SK-N-SH (cell line): ENCODE measurements around the gene KSR2. TPM values are rescaled to one million over a fixed set of nuclear protein-coding genes. Genes with fewer than 3 reads are reported as not detected.

Experiments
- CTCF ChIA-PET: fragments of 300-600, 350-600 bp; formaldehyde crosslinking; extraction: SDS; loops from one replicate; lab custom pipeline; 2021; lab: Yijun Ruan, JAX
- POLR2A ChIA-PET: fragments of 350-600 bp; sonication (Branson Sonifier 250); formaldehyde crosslinking; extraction: SDS; loops from one replicate; lab custom pipeline; 2020; ENCODE audit warnings: antibody characterized with exemption, inconsistent platforms; lab: Yijun Ruan, JAX
- DNase-seq: peaks from one replicate; pipeline ENCODE4 v3.0.0; 2012
- H2AFZ ChIP-seq: fragments of 200-600 bp; sonication (generic); 2 replicates; pipeline ENCODE4 v1.8.1; 2016; ENCODE audit warnings: antibody characterized with exemption, mild to moderate bottlenecking, low read depth
- H3F3A ChIP-seq: fragments of 200-600 bp; sonication (generic); replicated peaks from 2 replicates; pipeline ENCODE3; 2016; ENCODE audit warnings: antibody characterized with exemption, mild to moderate bottlenecking; ENCODE audit not compliant: insufficient read depth
- H3K27ac ChIP-seq, 2 experiments: fragments of 200-500 bp in 1 of 2; fragments of 200-600 bp in 1 of 2; sonication (Bioruptor generic) in 1 of 2; sonication (generic), shearing (Covaris generic) in 1 of 2; 2 replicates each; pipeline versions ENCODE4 v1.5.1 to v1.6.1; 2014 to 2016; ENCODE audit warnings: low read depth in 2 of 2, inconsistent platforms in 1 of 2, low read length in 1 of 2, mild to moderate bottlenecking in 1 of 2, mixed read lengths in 1 of 2
- H3K27me3 ChIP-seq: fragments of 200-600 bp; sonication (generic), shearing (Covaris generic); 2 replicates; pipeline ENCODE4 v1.6.1; 2016; ENCODE audit warnings: mixed run types; ENCODE audit not compliant: insufficient read depth
- H3K36me3 ChIP-seq, 2 experiments: fragments of 200-500 bp in 1 of 2; fragments of 200-600 bp in 1 of 2; sonication (Bioruptor generic) in 1 of 2; sonication (generic) in 1 of 2; replicated peaks in 1 of 2; 2 replicates each; pipeline versions ENCODE3 to v1.5.1; 2014 to 2016; ENCODE audit warnings: low read length in 1 of 2, mild to moderate bottlenecking in 1 of 2; ENCODE audit not compliant: insufficient read depth in 2 of 2, control insufficient read depth in 1 of 2
- H3K4me1 ChIP-seq, 2 experiments: fragments of 200-500 bp in 1 of 2; fragments of 200-600 bp in 1 of 2; sonication (Bioruptor generic) in 1 of 2; sonication (generic), shearing (Covaris generic) in 1 of 2; 2 replicates each; pipeline versions ENCODE4 v1.5.1 to v1.6.1; 2014 to 2016; ENCODE audit warnings: low read depth in 1 of 2, low read length in 1 of 2, mixed run types in 1 of 2; ENCODE audit not compliant: insufficient read depth in 2 of 2, control insufficient read depth in 1 of 2
- H3K4me2 ChIP-seq: fragments of 200-600 bp; sonication (generic), shearing (Covaris generic); 2 replicates; pipeline ENCODE4 v1.6.1; 2017; ENCODE audit warnings: mixed run types
- H3K4me3 ChIP-seq, 2 experiments: fragments of 200-500 bp in 1 of 2; fragments of 200-600 bp in 1 of 2; sonication (Bioruptor generic) in 1 of 2; sonication (generic), shearing (Covaris generic) in 1 of 2; 2 replicates each; pipeline versions ENCODE4 v1.5.1 to v1.8.1; 2014 to 2016; ENCODE audit warnings: low read depth in 2 of 2, inconsistent platforms in 1 of 2, low read length in 1 of 2, mild to moderate bottlenecking in 1 of 2, mixed read lengths in 1 of 2, moderate library complexity in 1 of 2
- H3K79me2 ChIP-seq: fragments of 200-600 bp; sonication (generic); 2 replicates; pipeline ENCODE4 v1.8.1; 2017; ENCODE audit warnings: mild to moderate bottlenecking; ENCODE audit not compliant: insufficient read depth
- H3K9ac ChIP-seq: fragments of 200-600 bp; sonication (generic); 2 replicates; pipeline ENCODE4 v1.6.1; 2017; ENCODE audit warnings: mixed run types
- H3K9me2 ChIP-seq: fragments of 200-600 bp; sonication (generic); 2 replicates; pipeline ENCODE4 v1.6.1; 2017; ENCODE audit warnings: mixed run types
- H3K9me3 ChIP-seq: fragments of 200-600 bp; sonication (generic); 2 replicates; pipeline ENCODE4 v1.6.1; 2017; ENCODE audit warnings: mixed run types, mild to moderate bottlenecking, moderate library complexity
- H4K20me1 ChIP-seq: fragments of 200-600 bp; sonication (generic); 2 replicates; pipeline ENCODE4 v1.6.1; 2017; ENCODE audit warnings: mild to moderate bottlenecking, mixed run types; ENCODE audit not compliant: insufficient read depth
- CHD2 ChIP-seq: fragments of 150-350 bp; IDR thresholded peaks from 2 replicates; pipeline ENCODE4 v1.6.1; 2018; ENCODE audit warnings: low read length; ENCODE audit not compliant: partially characterized antibody
- EP300 ChIP-seq, 2 experiments: IDR thresholded peaks; 2 replicates each; pipeline versions ENCODE4 v1.4.0 to v1.6.1; 2012; ENCODE audit warnings: borderline replicate concordance in 1 of 2, low read depth in 1 of 2, low read length in 1 of 2
- FOSL2 ChIP-seq: IDR thresholded peaks from 2 replicates; pipeline ENCODE4 v1.4.0; 2012; ENCODE audit warnings: low read depth, mild to moderate bottlenecking, moderate library complexity, borderline replicate concordance
- GABPA ChIP-seq: IDR thresholded peaks from 2 replicates; pipeline ENCODE4 v1.4.0; 2012; ENCODE audit warnings: low read depth, mild to moderate bottlenecking
- GATA2 ChIP-seq: sonication (generic); formaldehyde crosslinking; IDR thresholded peaks from 2 replicates; pipeline ENCODE4 v1.5.0; 2020; ENCODE audit warnings: mild to moderate bottlenecking, missing genetic modification reagents
- MEF2A ChIP-seq: IDR thresholded peaks from 2 replicates; pipeline ENCODE4 v1.4.0; 2012; ENCODE audit warnings: low read depth, borderline replicate concordance
- MXI1 ChIP-seq: IDR thresholded peaks from 2 replicates; pipeline ENCODE4 v1.6.1; 2012; ENCODE audit warnings: mild to moderate bottlenecking, low read depth, low read length, improper control_type of control experiment
- NFIC ChIP-seq: IDR thresholded peaks from 2 replicates; pipeline ENCODE4 v1.4.0; 2012; ENCODE audit warnings: borderline replicate concordance
- NRF1 ChIP-seq: IDR thresholded peaks from 2 replicates; pipeline ENCODE4 v1.6.1; 2012; ENCODE audit warnings: low read depth, mild to moderate bottlenecking, low read length
- RAD21 ChIP-seq: IDR thresholded peaks from 2 replicates; pipeline ENCODE4 v1.6.1; 2012; ENCODE audit warnings: mild to moderate bottlenecking, low read length
- RFX5 ChIP-seq: IDR thresholded peaks from 2 replicates; pipeline ENCODE4 v1.6.1; 2012; ENCODE audit warnings: mild to moderate bottlenecking, improper control_type of control experiment, low read length
- RXRA ChIP-seq: IDR thresholded peaks from 2 replicates; pipeline ENCODE4 v1.4.0; 2012; ENCODE audit warnings: low read depth, mild to moderate bottlenecking, borderline replicate concordance
- SMC3 ChIP-seq: IDR thresholded peaks from 2 replicates; pipeline ENCODE4 v1.6.1; 2012; ENCODE audit warnings: low read depth, low read length, improper control_type of control experiment
- TAF1 ChIP-seq: IDR thresholded peaks from 2 replicates; pipeline ENCODE4 v1.6.1; 2012; ENCODE audit warnings: low read depth, mild to moderate bottlenecking, low read length, moderate library complexity, borderline replicate concordance
- TCF12 ChIP-seq: IDR thresholded peaks from 2 replicates; pipeline ENCODE4 v1.4.0; 2012
- WGBS: methylation state at CpG from one replicate; pipeline ENCODE4 v1.1.6; 2017; ENCODE audit warnings: low lambda C conversion rate; 5-methylcytosine and 5-hydroxymethylcytosine counted together
- polyA plus RNA-seq, 3 experiments: library from polyadenylated mRNA; depleted of rRNA; stranded (reverse); fragments of >200 nt; gene quantifications; 2 replicates each; pipeline ENCODE4 v1.2.3, GENCODE V29; 2012
- TF ChIP-seq, protein P1 (sequence below): IDR thresholded peaks from 2 replicates; pipeline ENCODE4 v1.4.0; 2012; ENCODE audit warnings: low read depth
- TF ChIP-seq, protein P2 (sequence below): IDR thresholded peaks from 2 replicates; pipeline ENCODE4 v1.6.1; 2012; ENCODE audit warnings: mild to moderate bottlenecking, low read depth, low read length, moderate library complexity
- TF ChIP-seq, protein P3 (sequence below): fragments of 150-350 bp; IDR thresholded peaks from 2 replicates; pipeline ENCODE4 v1.6.1; 2017; ENCODE audit warnings: antibody characterized with exemption, low read length, low read depth, borderline replicate concordance
- TF ChIP-seq, protein P4 (sequence below): fragments of 200-600 bp; sonication (generic); IDR thresholded peaks from 2 replicates; pipeline ENCODE4 v1.6.1; 2017; ENCODE audit warnings: antibody characterized with exemption, mild to moderate bottlenecking, moderate library complexity

KSR2 gene
- polyA plus RNA-seq, 1 of the 3 experiments (the other 2 are of a cell fraction): 0.12 TPM

DNA sequence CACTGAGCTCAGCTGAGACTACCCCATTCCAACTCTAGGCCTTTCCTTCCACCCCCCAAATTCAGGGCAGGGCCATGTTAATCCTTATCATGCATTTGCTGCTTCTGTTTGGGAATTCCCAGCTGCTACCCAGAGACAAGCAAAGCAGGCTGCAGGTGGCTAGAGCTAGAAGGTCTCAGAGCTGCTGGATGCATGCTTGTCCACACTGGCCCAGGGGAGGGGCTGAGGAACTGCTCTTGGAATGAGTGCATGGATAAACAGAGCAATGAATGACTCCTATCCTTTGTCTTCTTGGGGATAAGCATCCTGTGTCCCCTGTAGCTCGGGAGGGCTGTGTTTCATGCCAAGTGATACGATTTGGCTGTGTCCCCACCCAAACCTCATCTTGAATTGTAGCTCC is 470.5 kb downstream of the KSR2 start:
- no peak for DNase-seq
- H3K9me3 ChIP-seq: no peaks in the 10 kb centered on the region
- no peaks in the 10 kb centered on the region for H3K27me3 ChIP-seq
- no peaks in the 10 kb centered on the region for H3K36me3 ChIP-seq
- ChIA-PET POLR2A (no interaction called here), CTCF (interaction anchor here (0.6 kb wide), 1 partner anchor 63 kb away, joined by 3 read pairs; no protein-coding TSS in a partner anchor)
- H3K9ac ChIP-seq: no peak overlapping the region
- no peak overlapping the region for H3K4me3 ChIP-seq
- no peaks in the 10 kb centered on the region for H3K9me2 ChIP-seq
- no peaks in the 10 kb centered on the region for H4K20me1 ChIP-seq
- no peak overlapping the region for H3K4me2 ChIP-seq
- H3F3A ChIP-seq: no peaks in the 10 kb centered on the region
- no peak overlapping the region for H2AFZ ChIP-seq
- H3K27ac ChIP-seq: no peak overlapping the region
- H3K79me2 ChIP-seq: no peaks in the 10 kb centered on the region
- WGBS: 66% methylated on average over 2 of the region's 2 CpGs
- TF ChIP-seq, protein P1, sequence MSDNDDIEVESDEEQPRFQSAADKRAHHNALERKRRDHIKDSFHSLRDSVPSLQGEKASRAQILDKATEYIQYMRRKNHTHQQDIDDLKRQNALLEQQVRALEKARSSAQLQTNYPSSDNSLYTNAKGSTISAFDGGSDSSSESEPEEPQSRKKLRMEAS: no peak
- TF ChIP-seq GABPA (no peak), GATA2 (CRISPR knock-in tag) (no peak), RXRA (no peak), RAD21 (no peak), TAF1 (no peak), RFX5 (no peak), MEF2A (no peak), SMC3 (no peak), NFIC (no peak), FOSL2 (no peak), NRF1 (no peak), MXI1 (no peak), TCF12 (no peak), EP300 (IDR thresholded peaks at IDR 0.05; ENCODE audit: borderline replicate concordance in 1 of 2, low read depth in 1 of 2, low read length in 1 of 2) (no peak), CHD2 (no peak)
- TF ChIP-seq, protein P2, sequence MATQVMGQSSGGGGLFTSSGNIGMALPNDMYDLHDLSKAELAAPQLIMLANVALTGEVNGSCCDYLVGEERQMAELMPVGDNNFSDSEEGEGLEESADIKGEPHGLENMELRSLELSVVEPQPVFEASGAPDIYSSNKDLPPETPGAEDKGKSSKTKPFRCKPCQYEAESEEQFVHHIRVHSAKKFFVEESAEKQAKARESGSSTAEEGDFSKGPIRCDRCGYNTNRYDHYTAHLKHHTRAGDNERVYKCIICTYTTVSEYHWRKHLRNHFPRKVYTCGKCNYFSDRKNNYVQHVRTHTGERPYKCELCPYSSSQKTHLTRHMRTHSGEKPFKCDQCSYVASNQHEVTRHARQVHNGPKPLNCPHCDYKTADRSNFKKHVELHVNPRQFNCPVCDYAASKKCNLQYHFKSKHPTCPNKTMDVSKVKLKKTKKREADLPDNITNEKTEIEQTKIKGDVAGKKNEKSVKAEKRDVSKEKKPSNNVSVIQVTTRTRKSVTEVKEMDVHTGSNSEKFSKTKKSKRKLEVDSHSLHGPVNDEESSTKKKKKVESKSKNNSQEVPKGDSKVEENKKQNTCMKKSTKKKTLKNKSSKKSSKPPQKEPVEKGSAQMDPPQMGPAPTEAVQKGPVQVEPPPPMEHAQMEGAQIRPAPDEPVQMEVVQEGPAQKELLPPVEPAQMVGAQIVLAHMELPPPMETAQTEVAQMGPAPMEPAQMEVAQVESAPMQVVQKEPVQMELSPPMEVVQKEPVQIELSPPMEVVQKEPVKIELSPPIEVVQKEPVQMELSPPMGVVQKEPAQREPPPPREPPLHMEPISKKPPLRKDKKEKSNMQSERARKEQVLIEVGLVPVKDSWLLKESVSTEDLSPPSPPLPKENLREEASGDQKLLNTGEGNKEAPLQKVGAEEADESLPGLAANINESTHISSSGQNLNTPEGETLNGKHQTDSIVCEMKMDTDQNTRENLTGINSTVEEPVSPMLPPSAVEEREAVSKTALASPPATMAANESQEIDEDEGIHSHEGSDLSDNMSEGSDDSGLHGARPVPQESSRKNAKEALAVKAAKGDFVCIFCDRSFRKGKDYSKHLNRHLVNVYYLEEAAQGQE: no peak
- TF ChIP-seq, protein P3, sequence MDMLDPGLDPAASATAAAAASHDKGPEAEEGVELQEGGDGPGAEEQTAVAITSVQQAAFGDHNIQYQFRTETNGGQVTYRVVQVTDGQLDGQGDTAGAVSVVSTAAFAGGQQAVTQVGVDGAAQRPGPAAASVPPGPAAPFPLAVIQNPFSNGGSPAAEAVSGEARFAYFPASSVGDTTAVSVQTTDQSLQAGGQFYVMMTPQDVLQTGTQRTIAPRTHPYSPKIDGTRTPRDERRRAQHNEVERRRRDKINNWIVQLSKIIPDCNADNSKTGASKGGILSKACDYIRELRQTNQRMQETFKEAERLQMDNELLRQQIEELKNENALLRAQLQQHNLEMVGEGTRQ: no peak
- TF ChIP-seq, protein P4, sequence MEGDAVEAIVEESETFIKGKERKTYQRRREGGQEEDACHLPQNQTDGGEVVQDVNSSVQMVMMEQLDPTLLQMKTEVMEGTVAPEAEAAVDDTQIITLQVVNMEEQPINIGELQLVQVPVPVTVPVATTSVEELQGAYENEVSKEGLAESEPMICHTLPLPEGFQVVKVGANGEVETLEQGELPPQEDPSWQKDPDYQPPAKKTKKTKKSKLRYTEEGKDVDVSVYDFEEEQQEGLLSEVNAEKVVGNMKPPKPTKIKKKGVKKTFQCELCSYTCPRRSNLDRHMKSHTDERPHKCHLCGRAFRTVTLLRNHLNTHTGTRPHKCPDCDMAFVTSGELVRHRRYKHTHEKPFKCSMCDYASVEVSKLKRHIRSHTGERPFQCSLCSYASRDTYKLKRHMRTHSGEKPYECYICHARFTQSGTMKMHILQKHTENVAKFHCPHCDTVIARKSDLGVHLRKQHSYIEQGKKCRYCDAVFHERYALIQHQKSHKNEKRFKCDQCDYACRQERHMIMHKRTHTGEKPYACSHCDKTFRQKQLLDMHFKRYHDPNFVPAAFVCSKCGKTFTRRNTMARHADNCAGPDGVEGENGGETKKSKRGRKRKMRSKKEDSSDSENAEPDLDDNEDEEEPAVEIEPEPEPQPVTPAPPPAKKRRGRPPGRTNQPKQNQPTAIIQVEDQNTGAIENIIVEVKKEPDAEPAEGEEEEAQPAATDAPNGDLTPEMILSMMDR: no peak
- peaks cover 0 to 41% of the 10 kb centered on the region in 2 experiments; a peak in 2 of 4 replicates for H3K4me1 ChIP-seq
